ENCODE data around the gene CNOT1. TPM values are rescaled to one million over a fixed set of nuclear protein-coding genes. Genes with fewer than 3 reads are reported as not detected.

The CNOT1 gene
- total RNA-seq, 1 donor from 2014 or later, result 213 TPM

GRCh38 chr16:58563235-58563634 is 66.4 kb downstream of the CNOT1 start:
- Mint-ChIP-seq H3K4me3 (no peak overlapping the region), H3K27ac (no peak overlapping the region), H3K27me3 (ENCODE audit: low read depth) (no peaks in the 10 kb centered on the region), H3K4me1 (no peaks in the 10 kb centered on the region), H3K36me3 (peaks cover 39% of the 10 kb centered on the region), H3K9me3 (peaks cover 2% of the 10 kb centered on the region)
- TF ChIP-seq, protein P1, sequence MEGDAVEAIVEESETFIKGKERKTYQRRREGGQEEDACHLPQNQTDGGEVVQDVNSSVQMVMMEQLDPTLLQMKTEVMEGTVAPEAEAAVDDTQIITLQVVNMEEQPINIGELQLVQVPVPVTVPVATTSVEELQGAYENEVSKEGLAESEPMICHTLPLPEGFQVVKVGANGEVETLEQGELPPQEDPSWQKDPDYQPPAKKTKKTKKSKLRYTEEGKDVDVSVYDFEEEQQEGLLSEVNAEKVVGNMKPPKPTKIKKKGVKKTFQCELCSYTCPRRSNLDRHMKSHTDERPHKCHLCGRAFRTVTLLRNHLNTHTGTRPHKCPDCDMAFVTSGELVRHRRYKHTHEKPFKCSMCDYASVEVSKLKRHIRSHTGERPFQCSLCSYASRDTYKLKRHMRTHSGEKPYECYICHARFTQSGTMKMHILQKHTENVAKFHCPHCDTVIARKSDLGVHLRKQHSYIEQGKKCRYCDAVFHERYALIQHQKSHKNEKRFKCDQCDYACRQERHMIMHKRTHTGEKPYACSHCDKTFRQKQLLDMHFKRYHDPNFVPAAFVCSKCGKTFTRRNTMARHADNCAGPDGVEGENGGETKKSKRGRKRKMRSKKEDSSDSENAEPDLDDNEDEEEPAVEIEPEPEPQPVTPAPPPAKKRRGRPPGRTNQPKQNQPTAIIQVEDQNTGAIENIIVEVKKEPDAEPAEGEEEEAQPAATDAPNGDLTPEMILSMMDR (IDR thresholded peaks at IDR 0.05; ENCODE audit: unreplicated experiment), result no peak
- no peak for DNase-seq (ENCODE audit: low spot score in 2 of 2, unreplicated experiment in 2 of 2)

DNA sequence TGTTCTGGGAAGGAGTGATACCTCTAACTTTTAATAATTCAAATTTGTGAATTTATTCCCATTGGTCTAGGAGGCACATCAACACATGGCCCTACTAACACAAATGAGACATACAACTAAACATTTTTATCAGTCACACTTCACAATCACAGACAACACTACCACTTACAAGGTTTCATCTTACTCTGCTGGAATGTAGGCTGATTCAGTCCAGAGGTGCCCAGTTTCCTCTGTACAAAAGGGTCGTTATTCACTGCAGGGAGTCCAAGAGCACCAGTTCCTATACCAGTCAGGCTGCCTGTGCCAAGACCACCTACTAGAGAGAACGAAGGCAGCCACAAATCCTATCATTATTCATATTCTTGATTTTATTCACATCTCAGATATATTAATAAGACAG is 72.9 kb downstream of the CNOT1 start:
- H3K4me3 Mint-ChIP-seq, result no peak overlapping the region
- DNase-seq (ENCODE audit: low spot score in 2 of 2, unreplicated experiment in 2 of 2), result no peak
- H3K36me3 Mint-ChIP-seq, result peaks cover 35% of the 10 kb centered on the region
- no peaks in the 10 kb centered on the region for H3K27me3 Mint-ChIP-seq (ENCODE audit: low read depth)
- H3K4me1 Mint-ChIP-seq, result no peaks in the 10 kb centered on the region
- H3K9me3 Mint-ChIP-seq, result no peaks in the 10 kb centered on the region
- TF ChIP-seq, protein P1 (IDR thresholded peaks at IDR 0.05; ENCODE audit: unreplicated experiment), result no peak
- peak overlapping the region; percentile 77 for H3K27ac Mint-ChIP-seq

- no peak overlapping the region for H3K27ac Mint-ChIP-seq
- H3K36me3 Mint-ChIP-seq, result peaks cover 34% of the 10 kb centered on the region
- no peaks in the 10 kb centered on the region for H3K9me3 Mint-ChIP-seq
- H3K4me1 Mint-ChIP-seq, result no peaks in the 10 kb centered on the region
- TF ChIP-seq, protein P1 (IDR thresholded peaks at IDR 0.05; ENCODE audit: unreplicated experiment), result no peak
- no peak for DNase-seq (ENCODE audit: low spot score in 2 of 2, unreplicated experiment in 2 of 2)
- H3K27me3 Mint-ChIP-seq (ENCODE audit: low read depth), result no peaks in the 10 kb centered on the region
- H3K4me3 Mint-ChIP-seq, result no peak overlapping the region
Measured at GRCh38 chr16:58551496-58551895, 78.1 kb downstream of the CNOT1 start.

DNA sequence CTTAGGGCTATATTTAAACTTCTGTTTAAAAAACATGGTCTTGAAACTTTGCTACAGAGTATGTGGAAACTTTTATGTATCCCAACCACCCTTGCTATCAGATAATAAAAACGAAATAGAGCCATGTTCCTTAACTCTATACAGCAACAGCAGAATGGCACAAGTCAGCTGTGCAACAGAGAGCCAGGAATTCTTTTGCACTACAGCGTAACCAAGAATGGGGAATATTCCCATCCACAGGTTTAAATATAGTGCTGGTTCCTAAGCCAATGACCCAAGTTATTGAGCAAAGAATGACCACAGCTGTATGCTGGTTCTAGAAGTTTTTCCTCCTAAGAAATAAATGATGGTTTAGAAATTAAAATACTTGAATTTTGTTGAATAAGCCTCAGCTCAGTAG is 81.2 kb downstream of the CNOT1 start:
- Mint-ChIP-seq H3K4me3 (no peak overlapping the region), H3K27me3 (ENCODE audit: low read depth) (no peaks in the 10 kb centered on the region), H3K36me3 (peaks cover 27% of the 10 kb centered on the region), H3K4me1 (no peaks in the 10 kb centered on the region), H3K27ac (no peak overlapping the region), H3K9me3 (no peaks in the 10 kb centered on the region)
- TF ChIP-seq, protein P1 (IDR thresholded peaks at IDR 0.05; ENCODE audit: unreplicated experiment), result no peak
- no peak for DNase-seq (ENCODE audit: low spot score in 2 of 2, unreplicated experiment in 2 of 2)

DNA sequence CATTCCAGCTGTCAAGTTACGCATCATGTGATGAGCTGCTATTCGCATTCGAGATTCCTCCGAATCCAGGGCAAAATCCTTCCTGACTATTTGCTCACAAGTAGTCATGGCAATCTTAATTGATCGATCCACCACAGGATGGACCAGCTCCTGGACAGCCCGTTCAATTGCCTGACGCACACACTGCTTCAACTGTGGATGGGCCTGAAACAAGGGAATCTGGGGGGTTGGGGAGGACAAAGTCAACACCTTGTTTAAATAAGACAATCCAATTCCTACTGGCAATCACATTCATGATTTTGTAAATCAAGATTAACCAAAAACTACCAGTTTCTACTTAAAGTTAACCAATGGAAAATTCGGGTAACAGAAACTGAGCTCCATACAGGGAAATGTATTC is 85.9 kb downstream of the CNOT1 start:
- Mint-ChIP-seq H3K36me3 (peaks cover 45% of the 10 kb centered on the region), H3K9me3 (no peaks in the 10 kb centered on the region), H3K4me1 (no peaks in the 10 kb centered on the region), H3K27me3 (ENCODE audit: low read depth) (no peaks in the 10 kb centered on the region), H3K4me3 (no peak overlapping the region), H3K27ac (no peak overlapping the region)
- TF ChIP-seq, protein P1 (IDR thresholded peaks at IDR 0.05; ENCODE audit: unreplicated experiment), result no peak
- DNase-seq (ENCODE audit: low spot score in 2 of 2, unreplicated experiment in 2 of 2), result no peak

DNA sequence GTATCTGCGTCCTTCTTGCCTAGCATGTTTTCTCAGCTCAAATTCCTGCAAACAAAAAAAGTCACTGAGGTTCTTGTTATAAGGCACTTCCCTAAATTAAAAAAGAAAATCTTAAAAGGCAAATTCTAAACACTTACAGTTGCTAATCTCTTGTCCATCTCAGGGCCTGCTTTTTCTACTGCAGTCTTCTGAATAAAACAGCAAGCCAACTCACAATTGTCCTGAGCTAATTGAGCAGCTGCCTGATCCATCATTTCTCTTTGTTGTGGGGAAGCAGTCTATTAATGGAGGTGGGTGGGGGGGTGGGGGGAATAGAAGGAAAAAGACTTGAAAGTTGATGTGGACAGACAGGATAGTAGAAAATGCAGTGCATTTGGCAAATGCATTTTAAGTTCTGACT is 87.3 kb downstream of the CNOT1 start:
- H3K27me3 Mint-ChIP-seq (ENCODE audit: low read depth), result no peaks in the 10 kb centered on the region
- TF ChIP-seq, protein P1 (IDR thresholded peaks at IDR 0.05; ENCODE audit: unreplicated experiment), result no peak
- H3K36me3 Mint-ChIP-seq, result peaks cover 57% of the 10 kb centered on the region
- H3K4me1 Mint-ChIP-seq, result no peaks in the 10 kb centered on the region
- DNase-seq (ENCODE audit: low spot score in 2 of 2, unreplicated experiment in 2 of 2), result no peak
- no peak overlapping the region for H3K27ac Mint-ChIP-seq
- no peak overlapping the region for H3K4me3 Mint-ChIP-seq
- H3K9me3 Mint-ChIP-seq, result no peaks in the 10 kb centered on the region

Data from mesothelial cell of epicardium (in vitro differentiated cells).